PC-9 (cell line): Measurements from ENCODE around the gene CHIT1. TPM values are rescaled to one million over a fixed set of nuclear protein-coding genes. Genes with fewer than 3 reads are reported as not detected.

Experiments
- BruUV-seq: library from RNA; stranded (reverse); fragments of 400-500 nt; replicated peaks from 2 replicates; lab custom pipeline; 2021; lab: Mats Ljungman, UMichigan
- CTCF ChIA-PET: fragments of 300-600 bp; sonication (Branson Sonifier 250); formaldehyde crosslinking; loops from one replicate; lab custom pipeline; 2022; ENCODE audit warnings: antibody characterized with exemption; lab: Charles Lee
- POLR2A ChIA-PET: fragments of 300-600 bp; sonication (Branson Sonifier 250); formaldehyde crosslinking; loops from one replicate; lab custom pipeline; 2022; ENCODE audit warnings: antibody characterized with exemption; ENCODE audit not compliant: unreplicated experiment; lab: Charles Lee
- DNase-seq, 2 experiments: peaks; one replicate each; pipeline versions ENCODE4 v3.0.0 to v3.0.0-alpha.2; 2015 to 2022; ENCODE audit warnings: mixed read lengths in 1 of 2
- H2AFZ ChIP-seq: fragments of 200-600 bp; sonication (generic); 2 replicates; pipeline ENCODE4 v1.8.1; 2017; ENCODE audit warnings: antibody characterized with exemption
- H3F3A ChIP-seq: fragments of 200-600 bp; sonication (generic); 2 replicates; pipeline ENCODE4 v1.8.1; 2017; ENCODE audit warnings: antibody characterized with exemption, mild to moderate bottlenecking, low read depth; ENCODE audit not compliant: insufficient read depth
- H3K27ac ChIP-seq: fragments of 200-600 bp; sonication (generic); 2 replicates; pipeline ENCODE4 v1.6.1; 2016; ENCODE audit warnings: mixed run types
- H3K27me3 ChIP-seq: fragments of 200-600 bp; sonication (generic); 2 replicates; pipeline ENCODE4 v1.6.1; 2016; ENCODE audit warnings: low read depth, mixed run types; ENCODE audit not compliant: insufficient read depth
- H3K36me3 ChIP-seq: fragments of 200-600 bp; sonication (generic); 2 replicates; pipeline ENCODE4 v1.6.1; 2016; ENCODE audit warnings: low read depth, mixed run types
- H3K4me1 ChIP-seq: fragments of 200-600 bp; sonication (generic); replicated peaks from 2 replicates; pipeline ENCODE4 v1.6.1; 2016; ENCODE audit warnings: mixed run types; ENCODE audit not compliant: insufficient read depth
- H3K4me2 ChIP-seq: fragments of 200-600 bp; sonication (generic); 2 replicates; pipeline ENCODE4 v1.6.1; 2017; ENCODE audit warnings: mixed run types
- H3K4me3 ChIP-seq: fragments of 200-600 bp; sonication (generic); 2 replicates; pipeline ENCODE4 v1.6.1; 2016; ENCODE audit warnings: mixed run types
- H3K79me2 ChIP-seq: fragments of 200-600 bp; sonication (generic); 2 replicates; pipeline ENCODE4 v1.6.1; 2017; ENCODE audit warnings: low read depth, mixed run types
- H3K9me2 ChIP-seq: fragments of 200-600 bp; sonication (generic); 2 replicates; pipeline ENCODE4 v1.8.1; 2017; ENCODE audit warnings: mild to moderate bottlenecking; ENCODE audit not compliant: insufficient read depth
- H3K9me3 ChIP-seq: fragments of 200-600 bp; sonication (generic); 2 replicates; pipeline ENCODE4 v1.8.1; 2016; ENCODE audit warnings: low read depth; ENCODE audit not compliant: insufficient read depth
- H4K20me1 ChIP-seq: fragments of 200-600 bp; sonication (generic); 2 replicates; pipeline ENCODE4 v1.8.1; 2017; ENCODE audit not compliant: insufficient read depth
- EZH2 ChIP-seq: fragments of 200-600 bp; sonication (generic); IDR thresholded peaks from 2 replicates; pipeline ENCODE4 v1.8.0; 2017; ENCODE audit warnings: antibody characterized with exemption, low read depth
- intact Hi-C: fragments of 100-400 bp; cut with micrococcal nuclease; formaldehyde crosslinking; loops from one replicate; pipeline ENCODE4 v1.10.0; 2022; ENCODE audit not compliant: unreplicated experiment
- total RNA-seq: library from RNA; stranded (reverse); gene quantifications from 2 replicates; pipeline ENCODE4 v1.2.3, GENCODE V29; 2021
- TF ChIP-seq, protein P1 (sequence below): fragments of 200-600 bp; sonication (generic); conservative IDR thresholded peaks from 2 replicates; pipeline ENCODE4 v1.6.1; 2017; ENCODE audit warnings: mixed run types, antibody characterized with exemption, mild to moderate bottlenecking, moderate library complexity

The CHIT1 gene
- total RNA-seq, 1 experiment from 2014 or later: not detected

DNA sequence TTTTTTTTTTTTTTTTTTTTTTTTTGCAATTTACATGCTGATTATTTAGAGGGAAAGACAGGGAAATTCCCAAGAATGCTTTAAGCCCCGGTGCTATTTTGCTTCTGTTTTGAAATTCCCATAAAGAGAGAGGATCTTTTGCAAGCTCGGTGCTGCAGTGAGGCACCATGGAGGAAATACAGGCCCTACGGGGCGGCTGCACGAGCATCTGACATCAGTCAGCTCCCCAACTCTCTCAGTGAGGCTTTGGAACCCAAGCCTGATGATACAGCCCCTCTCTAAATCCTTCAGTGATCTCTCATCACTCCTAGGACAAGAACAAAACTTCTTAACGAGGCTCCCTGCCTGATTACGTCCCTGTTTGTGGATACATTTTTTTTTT is 42.2 kb downstream of the CHIT1 start:
- ChIA-PET POLR2A (no interaction called here), CTCF (no interaction called here)
- H3F3A ChIP-seq: no peaks in the 10 kb centered on the region
- TF ChIP-seq, protein P1, sequence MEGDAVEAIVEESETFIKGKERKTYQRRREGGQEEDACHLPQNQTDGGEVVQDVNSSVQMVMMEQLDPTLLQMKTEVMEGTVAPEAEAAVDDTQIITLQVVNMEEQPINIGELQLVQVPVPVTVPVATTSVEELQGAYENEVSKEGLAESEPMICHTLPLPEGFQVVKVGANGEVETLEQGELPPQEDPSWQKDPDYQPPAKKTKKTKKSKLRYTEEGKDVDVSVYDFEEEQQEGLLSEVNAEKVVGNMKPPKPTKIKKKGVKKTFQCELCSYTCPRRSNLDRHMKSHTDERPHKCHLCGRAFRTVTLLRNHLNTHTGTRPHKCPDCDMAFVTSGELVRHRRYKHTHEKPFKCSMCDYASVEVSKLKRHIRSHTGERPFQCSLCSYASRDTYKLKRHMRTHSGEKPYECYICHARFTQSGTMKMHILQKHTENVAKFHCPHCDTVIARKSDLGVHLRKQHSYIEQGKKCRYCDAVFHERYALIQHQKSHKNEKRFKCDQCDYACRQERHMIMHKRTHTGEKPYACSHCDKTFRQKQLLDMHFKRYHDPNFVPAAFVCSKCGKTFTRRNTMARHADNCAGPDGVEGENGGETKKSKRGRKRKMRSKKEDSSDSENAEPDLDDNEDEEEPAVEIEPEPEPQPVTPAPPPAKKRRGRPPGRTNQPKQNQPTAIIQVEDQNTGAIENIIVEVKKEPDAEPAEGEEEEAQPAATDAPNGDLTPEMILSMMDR: no peak
- TF ChIP-seq EZH2: no peak
- no peaks in the 10 kb centered on the region for H4K20me1 ChIP-seq
- H3K9me3 ChIP-seq: no peaks in the 10 kb centered on the region
- intact Hi-C loops: no loop called here
- no peaks in the 10 kb centered on the region for H3K4me1 ChIP-seq
- no peaks in the 10 kb centered on the region for H3K9me2 ChIP-seq
- DNase-seq: no peak
- no peak overlapping the region for H2AFZ ChIP-seq
- no peaks in the 10 kb centered on the region for H3K36me3 ChIP-seq
- no peak overlapping the region for H3K27ac ChIP-seq
- H3K4me2 ChIP-seq: no peak overlapping the region
- no peaks in the 10 kb centered on the region for H3K79me2 ChIP-seq
- no peak overlapping the region for H3K4me3 ChIP-seq
- H3K27me3 ChIP-seq: no peaks in the 10 kb centered on the region
- no TSS peak for BruUV-seq

DNA sequence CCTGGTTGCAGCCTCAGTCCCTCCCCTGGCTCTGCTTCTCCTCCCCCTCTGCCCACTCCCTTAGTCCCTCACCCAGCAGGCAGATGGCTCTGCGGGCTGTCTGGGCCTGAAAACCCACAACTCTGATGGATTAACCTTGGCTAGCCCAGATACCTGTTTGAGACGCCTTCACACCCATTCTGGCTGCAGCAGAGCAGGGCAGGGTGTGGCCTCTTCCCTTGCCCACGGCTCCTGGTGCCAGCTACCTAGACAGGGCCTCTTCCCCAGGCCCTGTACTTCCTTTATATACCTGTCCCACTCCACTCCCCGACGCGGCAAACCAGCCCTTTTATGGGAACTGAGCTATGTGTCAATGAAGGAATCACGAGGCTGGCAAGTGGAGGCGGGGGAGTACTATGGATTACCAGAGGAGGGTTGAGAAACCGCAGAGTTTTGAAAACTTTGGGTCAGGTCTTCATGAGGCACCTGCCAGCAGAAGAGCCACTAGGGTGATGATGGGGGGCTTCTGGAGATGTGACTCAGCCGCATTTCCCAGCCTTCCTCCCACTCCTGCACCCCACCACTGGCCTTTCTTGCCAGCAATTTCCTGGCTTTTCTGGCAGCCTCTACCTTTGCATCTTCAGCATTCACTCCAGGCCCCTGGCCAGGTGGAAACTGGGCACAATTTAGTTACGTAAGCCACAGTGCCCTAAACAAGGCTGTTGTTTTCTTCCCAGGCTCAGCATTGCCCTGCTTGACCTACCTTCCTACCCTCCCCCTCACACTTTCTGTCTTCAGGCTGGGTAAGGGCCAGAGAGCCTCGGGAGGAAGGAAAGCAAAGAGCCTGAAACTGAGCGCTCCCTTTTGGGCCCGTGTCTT is 42.8 kb downstream of the CHIT1 start, which contains the start of gene CHI3L1:
CHI3L1 (minus strand) TSS at position 259 of the 858 bp plus-strand sequence; CDS start at position 178, 81 bp downstream.
- Histone ChIP-seq H3K4me2 (no peak within 1 kb of the TSS), H2AFZ (no peak within 1 kb of the TSS), H3K36me3 (no peaks in the 10 kb centered on the region), H3F3A (no peaks in the 10 kb centered on the region), H3K27me3 (no peaks in the 10 kb centered on the region), H3K9me3 (no peaks in the 10 kb centered on the region), H3K79me2 (no peaks in the 10 kb centered on the region), H3K27ac (no peak within 1 kb of the TSS), H3K4me3 (no peak within 1 kb of the TSS), H4K20me1 (no peaks in the 10 kb centered on the region), H3K9me2 (no peaks in the 10 kb centered on the region), H3K4me1 (no peaks in the 10 kb centered on the region)
- TF ChIP-seq, protein P1: no peak
- TF ChIP-seq EZH2: no peak
- intact Hi-C loops: no loop called here
- ChIA-PET POLR2A (no interaction called here), CTCF (interaction anchor here (0.7 kb wide), 1 partner anchor 79 kb away, joined by 3 read pairs; no protein-coding TSS in a partner anchor)
- BruUV-seq: no TSS peak
- DNase-seq: no peak

DNA sequence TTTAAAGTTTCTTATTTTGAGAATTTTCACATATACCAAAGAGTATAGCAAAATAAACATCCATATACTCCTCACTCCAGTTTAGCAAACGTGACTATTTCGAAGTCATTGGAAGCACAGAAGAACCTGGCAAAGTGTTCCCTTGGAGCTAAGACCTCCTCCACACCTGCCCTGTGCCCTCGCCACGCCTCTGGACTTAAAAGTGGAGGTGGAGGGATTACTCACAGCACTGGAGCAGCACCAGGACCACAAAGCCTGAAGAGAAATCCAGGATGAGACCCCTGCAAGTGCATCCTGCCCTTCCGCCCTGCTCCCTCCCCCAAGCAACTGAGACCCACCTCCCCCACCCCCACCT is 43.4 kb downstream of the CHIT1 start:
- Histone ChIP-seq H3K79me2 (no peaks in the 10 kb centered on the region), H3K4me2 (no peak overlapping the region), H3K27ac (no peak overlapping the region), H4K20me1 (no peaks in the 10 kb centered on the region), H3K9me2 (no peaks in the 10 kb centered on the region), H3K4me1 (no peaks in the 10 kb centered on the region), H3F3A (no peaks in the 10 kb centered on the region), H2AFZ (no peak overlapping the region), H3K9me3 (no peaks in the 10 kb centered on the region), H3K4me3 (no peak overlapping the region), H3K36me3 (no peaks in the 10 kb centered on the region), H3K27me3 (no peaks in the 10 kb centered on the region)
- no TSS peak for BruUV-seq
- intact Hi-C loops: no loop called here
- no peak for DNase-seq
- ChIA-PET CTCF (interaction anchor here (0.7 kb wide), 1 partner anchor 79 kb away, joined by 3 read pairs; no protein-coding TSS in a partner anchor), POLR2A (no interaction called here)
- no peak for TF ChIP-seq EZH2
- TF ChIP-seq, protein P1: no peak
